ENCODE data around the gene KRT72.
A peak's percentile ranks its signal among the peaks of the same experiment; 100 is the strongest.
"Not testable (repeated sequence)": the region's sequence is repeated elsewhere in the genome, so short reads cannot be mapped to it uniquely, and the experiment has no call there.

KRT72 gene

GRCh38 chr12:52606096-52606495, 4.8 kb upstream of the KRT72 start:
- no peak for DNase-seq

DNA sequence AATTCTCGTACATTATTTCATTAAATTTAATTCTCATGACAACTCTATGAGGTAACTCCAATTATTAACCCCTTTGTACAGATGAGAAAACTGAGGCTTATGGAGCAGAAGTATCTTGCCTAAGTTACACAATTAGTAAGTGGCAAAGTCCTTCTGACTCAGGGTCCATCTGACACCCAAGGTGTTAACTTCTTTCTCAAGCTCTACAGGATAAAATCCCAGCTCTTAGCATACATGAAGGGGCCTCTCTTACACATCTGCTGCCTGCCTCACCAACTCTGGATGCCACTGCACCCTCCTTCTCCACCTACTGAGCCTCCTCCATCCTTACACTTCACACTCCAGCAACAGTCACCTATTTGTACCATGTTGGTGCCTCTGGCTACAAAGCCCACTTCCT, 4.3 kb upstream of the KRT72 start:
- DNase-seq: no peak

- no peak for DNase-seq
Observed at GRCh38 chr12:52604859-52605258, 3.6 kb upstream of the KRT72 start.

- DNase-seq: no peak
Observed at GRCh38 chr12:52603314-52603713, 2.1 kb upstream of the KRT72 start.

DNA sequence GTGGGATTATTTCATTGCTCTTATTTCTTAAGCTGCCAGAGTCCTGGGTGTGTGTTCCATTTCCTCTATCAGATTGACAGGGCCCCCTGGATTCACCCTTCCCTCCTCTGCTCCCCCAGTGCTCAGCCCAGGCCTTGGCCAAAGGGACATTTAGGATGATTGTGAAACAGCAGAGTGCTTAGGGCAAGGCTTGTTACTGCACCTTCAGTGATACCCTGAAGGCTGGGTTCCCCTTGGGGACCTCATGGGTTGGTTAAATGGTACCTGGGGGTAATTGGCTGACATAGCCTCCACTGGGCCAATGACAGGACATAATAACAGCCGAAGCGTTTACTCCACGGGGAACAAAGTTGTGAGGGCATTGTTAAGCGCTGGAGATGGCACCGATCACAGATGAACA, 1.3 kb upstream of the KRT72 start:
- DNase-seq: no peak

DNA sequence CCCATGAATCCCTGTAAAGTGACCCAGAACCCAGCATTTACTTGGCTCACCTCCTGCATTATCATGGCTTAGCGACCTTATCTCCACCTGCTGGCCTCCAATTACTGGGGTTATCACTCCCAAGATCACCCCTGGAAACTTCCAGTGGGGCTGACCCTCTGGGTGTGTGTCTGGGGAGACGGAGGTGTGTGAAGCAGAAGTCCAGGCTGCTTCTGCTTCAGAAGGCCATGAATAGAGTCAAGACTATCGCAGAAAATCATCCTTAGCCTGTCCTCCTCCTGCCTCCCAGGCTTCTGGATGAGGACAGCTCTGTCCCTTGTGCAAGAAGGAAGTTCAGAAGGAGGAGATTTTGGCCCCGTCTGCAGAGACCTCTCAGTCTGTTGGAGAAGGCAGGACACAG, 408 bp upstream of the KRT72 start:
- no peak for DNase-seq

- DNase-seq: no peak
Observed at GRCh38 chr12:52600475-52600874, 788 bp downstream of the KRT72 start.

DNA sequence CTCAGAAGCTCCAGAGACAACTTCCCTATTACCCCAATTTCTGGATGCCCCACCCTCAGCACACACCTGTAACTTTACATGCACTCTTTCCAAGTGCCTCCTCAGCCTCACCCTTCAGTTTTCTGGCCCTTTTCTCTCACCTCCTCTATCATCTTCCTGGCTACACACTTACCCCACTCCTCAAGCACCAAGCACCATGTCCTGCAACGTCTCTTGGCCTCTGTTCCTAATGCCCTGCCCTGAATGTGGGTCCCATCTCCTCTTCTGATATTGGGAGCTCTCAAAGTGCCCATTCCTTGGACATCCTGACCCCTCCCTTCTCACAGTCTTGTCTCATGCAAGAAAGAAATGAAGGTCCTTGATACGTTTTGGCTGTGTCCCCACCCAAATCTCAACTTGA, 1.2 kb downstream of the KRT72 start:
- DNase-seq: no peak

DNA sequence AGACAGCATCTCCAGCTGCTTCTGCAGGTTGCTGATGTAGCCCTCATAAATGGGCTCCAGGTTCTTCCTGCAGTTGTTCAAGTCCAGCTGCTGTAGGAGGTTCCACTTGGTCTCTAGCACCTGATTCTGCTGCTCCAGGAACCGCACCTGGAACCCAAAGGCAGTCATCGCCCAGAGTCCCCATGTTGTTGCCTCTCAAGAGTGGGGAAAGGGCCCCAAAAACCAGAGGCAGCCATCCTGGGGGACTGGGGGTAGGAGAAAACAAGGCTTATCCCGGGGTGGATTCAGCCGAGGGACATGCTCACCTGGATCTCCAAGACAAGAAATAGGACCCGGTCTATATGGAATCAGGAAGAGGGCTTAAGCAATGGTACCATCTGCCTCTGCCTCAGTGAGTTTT, 2.3 kb downstream of the KRT72 start:
- no peak for DNase-seq

- DNase-seq: not testable (repeated sequence)
Observed at GRCh38 chr12:52594237-52594636, 7.0 kb downstream of the KRT72 start.

DNA sequence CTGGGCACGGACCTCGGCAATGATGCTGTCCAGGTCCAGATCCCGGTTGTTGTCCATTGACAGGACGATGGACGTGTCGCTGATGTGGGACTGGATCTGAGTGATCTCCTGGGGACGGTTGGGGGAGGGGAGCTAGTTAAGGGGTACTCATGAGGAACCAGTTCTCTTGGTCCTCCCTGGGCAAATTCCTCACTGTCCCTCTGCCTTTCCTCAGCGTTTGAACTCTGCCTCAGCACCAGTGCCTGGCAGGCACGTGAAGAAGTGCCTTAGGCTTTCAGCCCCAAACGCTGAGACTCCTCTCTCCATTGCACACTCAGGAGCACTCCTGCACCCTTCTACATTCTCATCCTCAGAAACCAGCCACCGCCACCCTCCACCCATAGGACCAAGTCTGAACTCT, 9.7 kb downstream of the KRT72 start:
- no peak for DNase-seq

DNA sequence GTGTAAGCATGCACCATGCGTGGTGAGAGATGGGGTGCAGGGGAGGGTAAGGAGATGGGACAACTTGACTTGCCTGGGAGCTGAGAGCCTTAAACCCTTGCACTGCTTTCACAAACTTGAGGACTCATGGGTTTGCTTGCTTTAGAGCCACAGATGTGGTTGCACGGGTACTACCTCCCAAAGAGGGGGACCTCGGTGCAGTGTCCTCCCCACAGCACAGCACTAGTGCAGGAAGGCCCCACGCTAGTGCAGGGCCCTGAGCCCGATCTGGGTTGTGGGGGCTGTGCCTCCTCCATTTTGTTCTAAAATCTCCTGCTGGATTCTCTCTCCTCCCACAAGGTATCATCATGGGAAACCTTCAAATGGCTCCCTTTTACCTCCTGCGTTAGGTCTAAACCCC, 11.2 kb downstream of the KRT72 start:
- no peak for DNase-seq

GRCh38 chr12:52587563-52587962, 13.7 kb downstream of the KRT72 start:
- no peak for DNase-seq

- DNase-seq: peak; percentile 54
Observed at GRCh38 chr12:52585946-52586345, 15.3 kb downstream of the KRT72 start.

DNA sequence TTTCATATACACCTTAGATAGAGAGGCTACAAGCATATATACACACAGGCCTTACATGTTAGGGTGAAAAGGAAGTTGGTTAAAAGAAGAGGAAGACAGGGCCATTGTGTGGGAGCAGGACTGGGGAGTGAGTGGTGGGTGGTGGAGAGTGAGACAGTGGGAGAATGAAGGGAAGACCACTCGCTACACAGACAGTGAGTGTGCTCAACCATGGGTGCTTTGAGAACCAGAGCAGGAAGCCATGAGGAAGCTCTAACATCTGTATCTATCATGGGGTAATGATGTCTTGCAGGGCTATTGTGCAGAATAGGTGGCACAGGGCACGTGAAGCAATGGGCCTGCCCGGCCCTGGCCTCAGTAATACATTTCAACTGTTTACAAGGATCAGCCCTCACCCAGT, 16.2 kb downstream of the KRT72 start:
- no peak for DNase-seq

- DNase-seq: no peak
Observed at GRCh38 chr12:52584156-52584682, 17.0 kb downstream of the KRT72 start.

GRCh38 chr12:52582971-52583456, 18.2 kb downstream of the KRT72 start:
- peak; percentile 58 for DNase-seq

DNA sequence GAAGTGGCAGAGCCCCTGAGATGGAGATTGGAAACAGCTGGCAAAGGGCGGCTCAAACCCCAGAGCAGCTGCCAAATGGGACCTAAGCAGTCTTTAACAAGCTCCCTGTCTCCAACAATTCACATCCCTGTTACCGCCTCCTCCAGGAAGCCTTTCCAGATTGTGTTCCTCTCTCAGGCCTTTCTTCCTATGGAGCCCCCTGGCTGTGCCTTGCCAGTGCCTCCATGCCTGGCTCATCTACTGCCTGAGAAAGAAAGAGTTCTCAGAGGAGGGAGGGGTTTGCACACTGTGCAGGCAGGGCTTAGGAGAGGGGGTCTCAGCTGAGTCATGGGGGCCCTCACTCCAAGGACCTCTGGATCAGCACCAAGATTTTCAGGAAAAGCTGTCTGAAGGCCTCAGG, 18.8 kb downstream of the KRT72 start:
- no peak for DNase-seq

DNA sequence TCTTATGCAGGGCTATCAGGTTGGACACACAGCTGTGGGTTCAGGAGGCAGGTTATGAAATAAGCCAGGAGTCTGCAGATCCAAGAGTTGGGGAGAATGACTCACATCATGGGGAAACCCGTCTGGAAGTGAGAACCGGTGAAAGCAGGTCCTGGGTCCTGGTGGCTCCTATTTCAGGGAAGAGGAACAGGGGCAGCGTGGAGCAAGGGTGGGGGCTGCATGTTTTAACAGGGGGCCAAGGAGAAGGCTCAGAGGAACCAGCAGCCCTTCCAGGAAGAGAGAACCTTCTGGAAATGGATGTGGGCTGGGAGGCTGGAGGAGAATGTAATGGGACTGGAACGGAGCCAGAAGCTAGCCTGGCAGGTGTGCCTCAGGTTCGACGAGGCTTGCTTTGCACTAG, 19.8 kb downstream of the KRT72 start:
- DNase-seq: no peak

- no peak for DNase-seq
Observed at GRCh38 chr12:52581066-52581465, 20.2 kb downstream of the KRT72 start.

GRCh38 chr12:52580496-52580895, 20.8 kb downstream of the KRT72 start:
- no peak for DNase-seq

DNA sequence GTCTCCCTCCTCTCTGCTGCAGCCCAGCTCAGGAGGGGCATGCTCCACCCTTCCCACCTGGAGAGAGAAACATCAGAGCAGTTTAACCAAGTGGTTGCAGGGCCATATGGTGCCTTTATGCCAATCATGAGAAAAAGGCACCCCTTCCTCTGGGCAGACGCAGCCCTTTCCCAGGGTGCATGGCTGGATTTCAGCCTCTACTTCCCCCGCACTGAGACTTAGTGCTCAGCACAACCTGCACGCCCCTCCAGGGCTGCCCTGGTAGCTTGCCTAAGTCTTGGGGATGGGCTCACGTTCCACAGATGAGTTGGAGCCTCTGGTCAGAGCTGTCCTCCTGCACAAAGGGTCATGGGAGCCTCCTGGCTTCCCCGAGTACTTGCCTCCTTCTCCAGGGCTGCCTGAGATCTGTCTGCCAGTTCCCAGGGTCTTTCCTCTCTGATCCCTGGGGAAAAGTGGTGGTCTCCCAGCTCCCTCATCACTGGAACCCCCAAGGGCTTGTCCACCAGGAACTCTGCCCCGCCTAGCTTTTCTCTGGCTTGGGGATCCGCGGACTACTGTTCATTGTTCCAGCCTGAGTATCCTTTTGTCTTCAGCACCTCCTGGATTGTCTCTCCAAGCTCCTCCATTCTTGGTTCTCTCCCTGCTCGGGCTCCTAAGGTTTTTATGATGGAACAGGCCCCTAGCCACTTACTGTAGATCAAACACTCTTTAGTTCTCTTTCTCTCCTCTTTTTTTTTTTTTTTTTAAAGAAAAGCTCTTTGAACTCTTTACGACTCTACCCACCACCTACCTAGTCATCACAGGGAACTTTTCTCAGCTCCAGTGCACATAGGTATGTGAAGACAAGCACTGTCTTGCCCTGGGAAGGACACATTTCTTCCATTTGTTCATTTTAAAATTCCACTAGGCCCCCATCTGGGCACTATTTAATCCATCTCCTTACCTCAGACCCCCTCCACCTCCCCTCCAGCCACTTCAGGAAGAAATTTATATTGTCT, 21.5 kb downstream of the KRT72 start:
- no peak for DNase-seq

DNA sequence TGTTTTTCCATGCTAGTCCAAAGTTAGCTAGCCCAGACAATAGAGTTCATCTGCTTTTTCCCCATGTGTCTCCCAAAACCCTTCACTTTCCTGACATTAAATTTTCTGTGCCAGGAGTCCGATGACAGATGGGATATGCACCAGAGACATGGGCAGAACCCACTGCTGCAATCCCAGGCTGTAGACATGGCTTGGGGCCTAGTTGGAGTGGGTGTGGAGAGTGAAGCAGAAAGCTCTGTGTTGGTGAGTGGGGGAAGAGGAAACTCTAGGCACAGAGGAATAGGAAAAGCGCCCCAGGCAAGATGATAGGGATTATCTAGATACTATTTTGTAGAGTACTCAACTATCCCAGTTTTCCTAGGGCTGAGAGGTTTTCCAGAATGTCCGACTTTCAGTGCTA, 22.8 kb downstream of the KRT72 start:
- DNase-seq: no peak

DNA sequence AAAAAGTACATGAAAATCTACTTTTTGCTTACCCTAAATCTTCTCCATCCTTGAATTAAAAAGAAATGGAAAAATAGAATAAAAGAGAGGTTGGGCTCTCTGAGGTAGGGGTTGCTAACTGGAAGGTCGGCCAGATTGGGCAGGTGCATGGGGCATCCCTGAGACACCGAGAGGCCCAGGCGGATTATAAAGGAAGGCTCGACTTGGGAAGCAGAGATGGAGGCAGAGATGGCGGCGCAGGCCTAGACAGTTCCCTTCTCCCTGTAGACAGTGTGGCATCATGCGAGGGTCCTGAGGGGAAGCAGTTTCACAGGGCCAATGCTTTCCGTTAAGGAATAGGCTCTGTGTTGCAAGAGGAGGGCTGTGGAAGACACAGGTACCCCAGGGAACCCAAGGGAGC, 23.9 kb downstream of the KRT72 start:
- no peak for DNase-seq
